22Rv1 (cell line): Measurements from ENCODE around the gene TTF2.

Source experiments
- ZFX ChIP-seq: fragments of 450-650 bp; IDR thresholded peaks from 2 replicates; pipeline ENCODE4 v1.6.1; 2017; ENCODE audit warnings: antibody characterized with exemption, borderline replicate concordance
- TF ChIP-seq, protein P1 (sequence below): fragments of 450-650 bp; IDR thresholded peaks from 2 replicates; pipeline ENCODE4 v1.5.1; 2017; ENCODE audit warnings: mild to moderate bottlenecking

DNA sequence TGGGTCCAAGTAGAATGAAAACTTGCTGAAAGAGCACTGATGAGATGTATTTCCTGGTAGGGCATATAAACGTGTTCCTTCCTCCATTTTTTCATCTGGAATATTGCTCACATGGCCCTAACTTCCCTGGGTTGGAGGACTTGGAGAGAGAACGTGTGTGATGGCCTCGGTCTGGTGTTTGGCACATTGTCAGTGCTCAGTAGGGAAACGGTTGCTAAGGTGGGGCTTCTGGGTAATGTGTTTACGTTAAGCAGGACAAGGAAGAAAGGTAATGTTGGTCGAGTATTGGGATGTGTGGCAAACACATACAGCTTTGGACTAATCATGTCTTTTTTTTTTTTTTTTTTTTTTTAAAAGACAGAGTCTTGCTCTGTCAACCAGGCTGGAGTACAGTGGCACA lies 6.2 kb downstream of the TTF2 start:
- TF ChIP-seq, protein P1, sequence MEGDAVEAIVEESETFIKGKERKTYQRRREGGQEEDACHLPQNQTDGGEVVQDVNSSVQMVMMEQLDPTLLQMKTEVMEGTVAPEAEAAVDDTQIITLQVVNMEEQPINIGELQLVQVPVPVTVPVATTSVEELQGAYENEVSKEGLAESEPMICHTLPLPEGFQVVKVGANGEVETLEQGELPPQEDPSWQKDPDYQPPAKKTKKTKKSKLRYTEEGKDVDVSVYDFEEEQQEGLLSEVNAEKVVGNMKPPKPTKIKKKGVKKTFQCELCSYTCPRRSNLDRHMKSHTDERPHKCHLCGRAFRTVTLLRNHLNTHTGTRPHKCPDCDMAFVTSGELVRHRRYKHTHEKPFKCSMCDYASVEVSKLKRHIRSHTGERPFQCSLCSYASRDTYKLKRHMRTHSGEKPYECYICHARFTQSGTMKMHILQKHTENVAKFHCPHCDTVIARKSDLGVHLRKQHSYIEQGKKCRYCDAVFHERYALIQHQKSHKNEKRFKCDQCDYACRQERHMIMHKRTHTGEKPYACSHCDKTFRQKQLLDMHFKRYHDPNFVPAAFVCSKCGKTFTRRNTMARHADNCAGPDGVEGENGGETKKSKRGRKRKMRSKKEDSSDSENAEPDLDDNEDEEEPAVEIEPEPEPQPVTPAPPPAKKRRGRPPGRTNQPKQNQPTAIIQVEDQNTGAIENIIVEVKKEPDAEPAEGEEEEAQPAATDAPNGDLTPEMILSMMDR, result no peak
- no peak for TF ChIP-seq ZFX
